Activated CD4-positive, alpha-beta T cell treated with anti-CD3 and anti-CD28 coated beads, Interleukin-2, amount 50 U/mL, for 1 hour (primary cell): Measurements from ENCODE around the gene ACO2.
A peak's percentile ranks its signal among the peaks of the same experiment; 100 is the strongest.

ENCODE experiments used
- DNase-seq: peaks from one replicate; pipeline ENCODE4 v3.0.0-alpha.2; 2020

ACO2 gene

DNA sequence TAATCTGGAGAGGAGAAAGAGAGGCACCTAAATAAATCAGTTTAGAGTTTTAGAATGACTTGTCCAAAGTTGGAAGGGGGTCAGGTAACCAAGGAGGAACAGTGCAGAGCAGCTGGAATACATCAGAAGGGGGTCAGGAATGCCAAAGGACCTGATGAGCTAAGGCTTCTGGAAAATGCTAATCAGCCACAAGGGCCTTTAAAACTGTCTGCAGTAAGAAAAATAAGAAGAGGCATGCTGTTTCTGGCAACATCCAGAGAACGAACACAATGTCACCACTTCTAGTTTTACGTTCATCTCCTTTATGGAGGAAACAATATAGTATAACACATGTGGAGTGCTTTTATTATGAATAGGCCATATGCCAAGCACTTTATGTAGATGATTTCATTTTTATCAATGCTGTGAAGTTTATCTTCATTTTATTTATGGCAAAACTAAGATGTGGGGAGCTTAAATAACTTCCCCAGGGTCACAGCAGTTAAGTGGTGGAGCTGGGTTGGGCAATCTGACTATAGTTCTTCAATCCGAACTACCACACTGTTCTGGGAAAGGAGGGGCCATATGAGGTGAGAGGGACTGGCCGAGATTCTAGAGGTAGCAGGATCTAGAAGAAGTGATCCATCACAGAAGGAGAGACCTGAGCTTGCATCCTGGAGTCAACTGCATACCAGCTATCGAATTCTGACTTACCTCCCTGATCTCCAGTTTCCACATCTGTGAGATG is 22.6 kb downstream of the ACO2 start:
- no peak for DNase-seq

DNA sequence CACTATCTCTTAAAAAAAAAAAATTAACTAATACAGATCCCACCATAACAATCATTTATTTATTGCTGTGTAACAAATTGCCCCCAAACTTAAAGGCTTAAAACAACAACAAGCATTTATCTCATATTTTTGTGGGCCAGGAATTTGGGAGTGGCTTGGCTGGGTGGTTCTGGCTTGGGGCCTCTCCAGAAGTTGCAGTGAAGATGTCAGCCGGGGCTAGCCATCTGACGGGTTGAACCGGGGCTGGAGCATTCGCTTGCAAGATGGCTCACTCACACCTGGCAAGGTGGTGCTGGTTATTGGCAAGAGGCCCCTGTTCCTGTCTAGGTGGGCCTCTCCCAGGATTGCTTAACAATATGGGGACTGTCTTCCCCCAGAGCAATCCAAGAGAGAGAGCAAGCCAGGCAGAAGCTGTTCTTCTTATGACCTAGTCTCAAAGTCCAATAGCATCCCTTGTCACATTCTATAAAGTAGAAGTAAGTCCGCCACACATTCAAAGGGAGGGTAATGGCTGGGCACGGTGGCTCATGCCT is 29.5 kb downstream of the ACO2 start:
- no peak for DNase-seq

DNA sequence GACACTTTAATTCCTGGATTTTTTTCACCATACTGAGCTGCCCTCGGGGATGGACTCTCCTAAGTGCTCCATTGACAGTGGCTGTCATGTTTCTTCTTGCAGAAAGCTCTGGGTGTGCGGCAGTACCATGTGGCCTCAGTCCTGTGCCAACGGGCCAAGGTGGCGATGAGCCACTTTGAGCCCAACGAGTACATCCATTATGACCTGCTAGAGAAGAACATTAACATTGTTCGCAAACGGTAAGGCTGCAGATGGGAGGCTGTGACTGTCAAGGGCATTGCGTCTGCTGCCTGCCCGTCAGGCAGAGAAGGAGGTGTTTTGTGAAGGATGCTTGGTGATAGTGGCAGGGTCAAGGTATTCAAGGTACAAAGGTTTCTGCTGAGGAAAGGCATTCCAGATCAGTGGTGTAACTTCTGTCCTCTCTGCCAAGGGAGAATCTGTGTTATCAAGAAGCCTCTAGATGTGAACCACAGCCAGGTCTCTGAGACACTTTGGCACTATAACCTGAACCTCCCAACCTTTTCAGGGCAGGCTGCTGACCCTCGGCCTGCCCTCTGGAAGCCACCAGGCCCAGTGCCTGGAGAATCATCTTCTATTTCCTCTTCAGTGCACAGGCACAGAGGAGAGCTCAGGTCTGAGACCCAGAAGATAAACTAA is 30.8 kb downstream of the ACO2 start:
- DNase-seq: no peak

DNA sequence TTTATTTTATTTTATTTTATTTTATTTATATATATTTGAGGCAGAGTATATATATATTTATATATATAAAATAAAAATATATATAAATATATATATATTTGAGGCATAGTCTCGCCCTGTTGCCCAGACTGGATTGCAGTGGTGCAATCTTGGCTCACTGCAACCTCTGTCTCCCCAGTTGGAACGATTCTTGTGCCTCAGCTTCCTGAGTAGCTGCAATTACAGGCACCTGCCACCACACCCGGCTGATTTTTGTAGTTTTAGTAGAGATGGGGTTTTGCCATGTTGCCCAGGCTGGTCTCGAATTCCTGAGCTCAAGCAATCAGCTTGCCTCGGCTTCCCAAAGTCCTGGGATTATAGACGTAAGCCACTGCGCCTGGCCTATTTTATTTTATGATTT is 31.4 kb downstream of the ACO2 start:
- DNase-seq: no peak

DNA sequence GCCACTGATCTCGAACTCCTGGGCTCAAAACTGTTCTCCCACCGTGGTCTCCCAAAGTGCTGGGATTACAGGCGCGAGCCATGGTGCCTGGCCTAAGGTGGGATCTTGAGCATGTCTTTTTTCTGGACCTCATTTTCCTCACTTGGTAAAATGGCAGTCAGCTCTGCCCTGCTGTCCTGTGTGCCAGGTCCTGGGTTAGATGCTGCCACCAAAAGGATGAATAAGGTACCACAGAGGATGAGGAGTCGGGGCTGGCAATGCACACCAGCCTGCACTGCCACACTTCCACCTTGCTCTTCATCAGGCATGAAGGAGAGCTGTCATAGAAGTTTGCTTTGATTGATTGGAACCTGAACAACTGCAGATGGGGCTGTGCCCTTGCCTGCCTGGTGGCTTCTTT is 32.3 kb downstream of the ACO2 start:
- no peak for DNase-seq

DNA sequence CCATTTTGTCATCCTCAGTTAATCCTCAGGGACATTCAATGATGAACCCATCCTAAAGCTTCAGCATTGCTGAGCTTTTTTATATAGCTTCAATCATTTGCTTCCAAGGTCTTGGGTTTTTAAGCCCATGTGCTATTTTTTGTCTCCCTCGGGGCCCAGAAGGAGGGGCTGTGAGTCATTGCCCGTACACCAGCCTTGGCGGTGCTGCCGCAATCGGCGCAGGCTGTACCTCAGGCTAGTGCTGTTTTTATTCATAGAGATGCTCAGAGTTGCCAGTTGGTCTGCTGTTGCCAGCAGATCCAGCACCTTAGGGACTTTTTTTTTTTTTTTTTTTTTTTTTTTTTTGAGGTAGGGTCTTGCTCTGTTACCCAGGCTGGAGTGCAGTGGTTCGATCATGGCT is 35.5 kb downstream of the ACO2 start:
- no peak for DNase-seq

DNA sequence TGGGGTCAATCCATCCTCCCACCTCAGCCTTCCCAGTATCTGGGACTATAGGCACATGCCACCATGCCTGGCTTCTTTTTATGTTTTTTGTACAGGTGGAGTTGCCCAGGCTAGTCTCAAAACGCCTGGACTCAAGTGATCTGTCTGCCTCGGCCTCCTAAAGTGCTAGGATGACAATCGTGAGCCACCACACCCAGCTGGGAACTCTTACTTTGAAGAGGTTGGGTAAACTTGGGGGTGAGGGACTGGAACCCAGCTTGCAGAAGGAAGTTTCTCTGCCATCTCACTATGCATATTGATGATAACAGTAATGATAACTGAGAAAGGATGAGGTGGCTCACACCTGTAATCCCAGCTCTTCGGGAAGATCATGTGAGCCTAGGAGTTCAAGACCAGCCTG is 35.9 kb downstream of the ACO2 start:
- DNase-seq: no peak

DNA sequence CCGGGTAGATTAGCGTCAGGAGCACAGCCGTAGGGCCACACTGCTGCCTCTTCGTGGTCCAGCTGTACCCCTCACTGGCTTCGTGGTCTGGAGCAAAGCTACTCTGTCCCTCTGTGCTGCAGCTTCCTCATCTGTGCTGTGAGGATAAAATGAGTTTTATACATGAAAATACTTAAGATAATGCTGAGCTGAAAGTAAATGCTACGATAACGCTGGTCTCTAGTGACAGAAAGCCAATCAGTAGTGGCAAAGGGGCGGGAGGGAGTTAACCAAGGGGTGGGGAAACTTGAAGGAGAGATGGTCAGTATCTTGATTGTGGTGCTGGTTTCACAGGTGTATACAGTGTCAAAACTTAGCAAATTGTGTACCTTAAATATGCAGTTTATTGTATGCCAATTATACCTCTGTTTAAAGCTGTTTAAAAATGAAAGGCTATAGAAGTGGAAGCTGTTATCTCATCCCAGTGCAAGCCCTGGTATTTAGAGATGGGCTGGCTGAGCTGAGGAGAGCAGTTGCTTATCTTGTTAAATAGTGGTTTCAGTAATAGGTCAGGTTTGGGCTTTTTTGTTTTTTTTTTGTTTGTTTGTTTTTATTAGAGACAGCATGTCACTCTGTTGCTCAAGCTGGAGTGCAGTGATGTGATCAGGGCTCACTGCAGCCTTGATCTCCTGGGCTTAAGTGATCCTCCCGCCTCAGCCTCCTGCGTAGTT is 36.7 kb downstream of the ACO2 start:
- DNase-seq: no peak

DNA sequence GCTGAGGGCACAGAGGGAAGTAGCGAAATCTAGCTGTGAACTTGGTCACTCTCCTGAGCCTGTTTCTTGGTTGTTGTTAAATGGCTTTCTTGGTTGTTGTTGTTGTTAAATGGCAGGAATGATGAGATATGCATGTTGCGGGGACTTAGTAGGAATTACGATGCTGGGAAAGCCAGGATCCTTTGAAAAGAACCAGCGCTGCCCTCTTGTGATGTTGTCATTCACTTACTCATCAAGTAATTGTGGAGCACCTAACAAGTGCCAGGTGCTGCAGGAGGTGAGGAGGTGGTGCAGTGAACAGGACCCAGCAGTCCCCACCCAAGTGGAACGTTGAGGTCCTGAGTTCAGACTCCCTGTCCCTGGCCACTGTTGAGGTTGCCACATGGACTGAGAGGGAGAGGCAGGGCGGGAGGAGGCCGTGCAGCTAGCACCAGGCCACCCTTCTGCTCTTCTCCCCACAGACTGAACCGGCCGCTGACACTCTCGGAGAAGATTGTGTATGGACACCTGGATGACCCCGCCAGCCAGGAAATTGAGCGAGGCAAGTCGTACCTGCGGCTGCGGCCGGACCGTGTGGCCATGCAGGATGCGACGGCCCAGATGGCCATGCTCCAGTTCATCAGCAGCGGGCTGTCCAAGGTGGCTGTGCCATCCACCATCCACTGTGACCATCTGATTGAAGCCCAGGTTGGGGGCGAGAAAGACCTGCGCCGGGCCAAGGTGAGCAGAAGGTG is 38.6 kb downstream of the ACO2 start:
- no peak for DNase-seq

DNA sequence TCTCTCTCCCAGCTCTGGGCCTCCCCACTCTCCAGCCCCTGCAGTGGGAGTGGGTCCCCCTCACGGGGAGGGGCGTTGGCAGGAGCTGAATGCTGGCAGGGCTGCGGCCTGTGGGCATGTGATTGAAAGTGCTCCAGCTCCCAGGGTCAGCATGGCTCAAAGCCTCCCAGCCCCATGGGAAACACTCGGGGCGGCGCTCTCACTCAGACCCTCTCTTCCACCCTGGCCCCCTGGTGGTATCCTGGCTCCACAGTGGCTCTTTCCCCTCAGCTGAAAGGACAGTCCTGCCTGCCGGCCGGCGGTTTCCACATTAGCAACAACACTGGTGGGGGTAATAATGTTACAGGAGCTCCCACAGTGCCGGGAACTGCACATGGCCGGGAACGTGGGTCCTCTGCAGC is 39.9 kb downstream of the ACO2 start:
- no peak for DNase-seq

DNA sequence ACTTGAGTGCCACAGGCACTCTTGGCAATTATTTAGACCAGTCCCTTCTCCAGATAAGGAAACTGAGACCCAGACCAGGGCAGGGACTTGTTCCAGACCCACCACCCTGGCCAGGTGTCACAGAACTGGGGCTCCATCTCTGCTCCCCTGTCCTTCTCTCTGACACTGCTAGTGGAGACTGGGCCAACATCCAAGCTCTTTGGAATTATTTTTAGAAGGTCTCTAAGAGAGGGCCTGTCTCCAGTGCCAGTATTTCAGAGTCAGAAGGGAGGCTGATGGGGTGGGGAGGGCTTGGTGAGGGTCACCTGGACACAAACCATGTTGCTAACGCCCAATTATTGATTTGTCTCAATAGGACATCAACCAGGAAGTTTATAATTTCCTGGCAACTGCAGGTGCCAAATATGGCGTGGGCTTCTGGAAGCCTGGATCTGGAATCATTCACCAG is 42.6 kb downstream of the ACO2 start:
- DNase-seq: no peak

DNA sequence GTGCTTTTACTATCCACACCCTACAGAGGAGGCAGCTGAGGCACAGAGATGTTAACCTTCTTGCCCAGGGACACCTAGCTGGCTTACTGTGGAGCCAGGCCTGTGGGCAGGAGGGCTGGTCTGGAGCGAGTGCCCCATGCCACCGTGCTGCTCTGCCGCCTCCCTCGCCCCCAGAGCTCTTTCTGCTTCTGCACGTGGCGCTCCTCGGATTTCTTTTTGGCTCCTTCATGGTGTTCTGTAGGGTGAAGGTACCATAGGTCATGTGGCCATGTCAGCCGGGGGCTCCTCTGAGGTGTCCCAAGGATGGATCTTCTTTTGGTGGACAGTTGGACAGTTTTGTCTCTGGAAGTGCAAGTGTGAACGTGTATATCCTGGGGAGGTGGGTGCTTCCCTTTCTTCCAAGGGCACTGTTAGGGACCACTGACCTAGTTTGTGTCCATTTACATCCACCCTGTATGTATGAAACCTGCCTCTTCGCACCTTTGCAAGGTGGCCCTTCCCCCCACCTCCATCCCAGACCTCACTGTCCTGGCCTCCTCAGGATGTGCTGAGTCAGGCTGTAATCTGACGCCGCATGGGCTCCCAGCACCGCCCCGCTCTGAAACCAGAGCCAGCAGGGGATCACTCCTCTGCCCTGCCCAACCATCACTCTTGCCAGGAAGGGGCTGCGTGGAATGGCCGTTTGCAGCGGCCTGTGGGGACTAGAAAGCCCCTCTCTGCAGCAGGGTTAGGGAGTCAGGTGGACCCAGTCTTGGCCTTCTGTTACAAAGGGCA is 43.7 kb downstream of the ACO2 start:
- DNase-seq: no peak

DNA sequence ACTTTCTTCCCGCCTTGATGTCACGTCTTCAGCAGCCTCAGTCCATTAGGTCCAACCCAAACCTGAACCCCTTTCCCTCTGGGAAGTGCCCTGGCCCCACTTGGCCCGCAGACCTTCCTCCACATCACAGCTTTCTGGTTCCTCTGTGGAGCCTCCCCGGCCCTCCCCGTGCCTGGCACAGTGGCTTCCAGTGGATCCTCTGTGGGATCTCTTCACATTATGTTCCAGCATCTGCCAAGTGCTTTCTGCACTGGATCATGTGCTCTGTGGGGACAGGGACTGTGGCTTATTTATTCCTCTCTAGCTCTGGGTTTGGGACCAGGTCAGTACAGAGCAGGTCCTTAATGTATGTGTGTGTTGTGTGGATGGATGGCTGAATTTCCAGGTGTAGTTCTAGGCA is 44.5 kb downstream of the ACO2 start:
- DNase-seq: no peak

DNA sequence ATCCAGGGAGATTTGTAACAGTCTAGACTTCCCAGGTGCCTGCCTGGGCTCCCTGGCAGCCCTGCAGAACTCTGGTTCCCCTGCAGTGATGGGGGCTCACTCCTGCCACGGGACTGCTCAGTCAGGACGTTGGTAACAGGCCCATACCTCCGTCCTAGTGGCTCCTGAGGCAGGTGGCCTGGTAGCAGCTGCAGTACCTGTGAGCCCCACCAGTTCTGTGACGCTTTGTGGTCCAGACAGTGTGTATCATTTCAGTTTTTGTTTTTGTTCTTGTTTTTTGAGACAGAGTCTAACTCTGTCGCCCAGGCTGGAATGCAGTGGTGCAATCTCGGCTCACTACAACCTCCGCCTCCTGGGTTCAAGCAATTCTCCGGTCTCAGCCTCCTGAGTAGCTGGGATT is 47.5 kb downstream of the ACO2 start:
- no peak for DNase-seq

DNA sequence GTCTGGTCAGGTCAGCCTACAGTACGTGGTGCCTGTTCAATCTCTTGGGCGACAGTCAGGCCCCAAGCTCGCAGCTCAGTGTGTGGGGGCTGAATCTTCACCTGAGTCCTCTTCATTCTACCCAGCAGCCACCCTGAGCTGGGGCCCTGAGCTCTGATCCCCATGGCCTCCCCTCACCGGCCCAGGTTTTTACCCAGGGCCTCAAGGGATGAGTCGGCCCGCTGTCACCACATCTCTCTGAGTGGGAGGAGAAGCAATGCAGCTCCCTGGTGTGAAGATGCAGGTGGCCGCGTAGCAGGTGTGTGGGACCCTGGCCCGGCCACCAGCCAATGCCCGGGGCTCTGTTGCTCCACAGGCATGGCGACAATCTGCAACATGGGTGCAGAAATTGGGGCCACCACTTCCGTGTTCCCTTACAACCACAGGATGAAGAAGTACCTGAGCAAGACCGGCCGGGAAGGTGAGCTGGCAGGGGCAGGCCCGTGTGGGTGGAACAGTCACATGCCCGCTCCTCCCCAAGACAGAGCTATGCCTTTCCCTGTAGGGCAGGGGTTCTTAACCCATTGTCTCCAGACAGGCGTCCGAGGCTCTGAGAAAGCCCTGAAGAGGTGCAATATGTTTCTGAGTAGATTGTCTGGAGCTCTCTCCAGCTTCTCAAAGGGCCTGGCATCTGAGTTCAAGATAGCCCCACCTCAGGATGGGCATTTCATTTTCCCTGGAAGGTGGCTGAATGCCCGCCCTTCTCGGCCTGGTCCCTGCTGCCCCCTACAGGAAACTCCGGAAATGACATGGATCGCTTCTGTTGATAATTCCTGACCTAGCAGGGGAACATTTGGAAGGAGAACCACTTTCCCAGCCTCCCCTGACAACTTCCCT is 48.5 kb downstream of the ACO2 start:
- DNase-seq: peak; percentile 30

DNA sequence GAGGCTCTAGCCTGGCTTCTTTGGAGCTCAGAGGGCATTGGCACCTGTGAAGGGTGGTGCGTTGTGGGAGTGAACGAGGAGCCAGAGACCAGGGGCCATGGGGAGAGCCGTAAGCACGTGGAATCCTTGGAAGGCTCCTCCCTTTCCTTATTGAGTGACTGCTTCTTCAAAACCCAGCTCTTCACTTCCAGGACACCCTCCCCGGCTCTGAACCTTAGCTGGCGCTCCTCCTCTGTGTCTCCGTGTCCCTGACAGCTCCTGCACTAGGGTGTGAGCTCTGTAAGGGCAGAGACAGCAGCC is 49.1 kb downstream of the ACO2 start:
- DNase-seq: no peak

DNA sequence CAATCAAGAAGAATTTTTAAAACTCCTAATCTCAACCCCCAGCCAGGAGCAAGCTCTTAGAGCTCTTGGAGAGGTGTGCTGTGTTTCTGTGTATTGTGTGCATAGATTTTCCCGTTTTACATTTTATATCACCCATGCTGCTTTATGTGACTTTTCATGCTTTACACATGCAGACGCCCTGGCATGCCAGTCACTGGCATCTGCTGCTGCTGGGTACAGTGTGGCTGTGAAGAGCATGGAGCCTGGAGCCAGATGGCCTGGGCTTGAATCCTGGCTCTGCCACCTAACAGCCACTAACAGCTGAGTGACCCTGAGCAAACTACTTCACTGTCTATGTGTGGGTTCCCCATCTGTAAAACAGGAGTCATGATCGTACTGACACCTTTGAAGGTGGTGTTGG is 52.2 kb downstream of the ACO2 start:
- no peak for DNase-seq

DNA sequence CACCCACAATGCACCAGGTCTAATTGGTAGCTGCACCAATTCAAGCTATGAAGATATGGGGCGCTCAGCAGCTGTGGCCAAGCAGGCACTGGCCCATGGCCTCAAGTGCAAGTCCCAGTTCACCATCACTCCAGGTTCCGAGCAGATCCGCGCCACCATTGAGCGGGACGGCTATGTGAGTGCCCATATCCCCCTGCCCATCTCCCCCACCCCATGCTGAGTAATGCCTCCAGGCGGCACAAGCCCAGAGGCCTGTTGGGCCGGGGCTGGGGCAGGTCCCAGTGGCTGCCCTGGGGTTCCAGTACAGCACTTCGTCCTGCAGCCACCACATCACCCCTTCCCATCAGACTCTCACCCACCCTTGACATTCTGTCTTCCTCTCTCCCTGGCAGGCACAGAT is 53.9 kb downstream of the ACO2 start:
- DNase-seq: no peak

DNA sequence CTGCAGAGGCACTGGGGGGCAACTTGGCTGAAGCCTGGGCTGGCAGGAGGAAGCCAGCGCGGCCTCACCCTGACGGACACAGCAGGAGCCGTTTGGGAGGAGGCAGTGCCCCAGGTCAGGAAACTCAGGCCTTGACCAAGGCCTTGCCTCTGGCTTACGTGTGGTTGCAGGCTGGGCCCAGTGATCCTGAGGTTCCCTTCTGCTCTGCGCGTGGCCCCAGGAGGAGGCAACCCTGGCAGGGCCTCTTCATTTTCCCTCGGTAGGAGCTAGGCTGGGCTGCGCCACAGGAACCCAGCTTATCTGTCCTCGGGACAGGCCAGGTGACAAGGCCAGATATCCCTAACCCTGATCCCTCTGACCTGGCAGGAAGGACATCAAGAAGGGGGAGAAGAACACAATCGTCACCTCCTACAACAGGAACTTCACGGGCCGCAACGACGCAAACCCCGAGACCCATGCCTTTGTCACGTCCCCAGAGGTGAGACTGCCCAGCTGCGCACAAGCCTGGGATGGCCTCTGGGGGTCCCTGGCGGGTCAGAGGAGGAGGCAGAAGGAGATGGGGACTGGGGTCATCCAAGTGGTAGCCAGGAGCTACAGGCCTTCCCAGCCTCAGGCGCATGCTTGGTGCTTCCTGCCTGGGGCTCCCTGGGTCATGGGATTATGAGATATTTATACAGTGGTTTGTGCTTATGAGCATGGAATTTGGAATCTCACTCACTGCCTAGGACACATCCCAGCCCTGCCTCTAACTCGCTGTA is 54.7 kb downstream of the ACO2 start:
- no peak for DNase-seq

DNA sequence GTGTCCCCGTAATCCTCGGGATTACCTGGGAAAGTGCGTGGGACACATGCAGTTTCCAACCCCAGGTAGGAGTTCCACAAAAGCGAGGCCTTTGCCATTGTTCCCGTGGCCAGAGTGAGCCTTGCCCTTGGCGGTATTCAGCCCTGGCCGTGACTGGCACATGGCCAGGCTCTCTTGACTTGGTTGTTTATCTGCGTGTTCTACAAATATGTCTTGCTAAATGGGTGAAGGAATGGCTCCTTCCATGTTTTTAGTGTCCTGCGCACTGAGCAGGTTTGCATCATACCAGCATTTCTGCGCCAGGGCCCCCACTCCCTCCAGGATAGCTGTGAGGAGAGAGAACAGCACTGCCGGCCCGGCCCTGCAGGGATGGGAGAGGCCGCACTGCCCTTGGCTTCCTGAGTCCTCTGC is 55.3 kb downstream of the ACO2 start:
- no peak for DNase-seq
